Measurements from ENCODE around the gene GET4. TPM values are rescaled to one million over a fixed set of nuclear protein-coding genes. Genes with fewer than 3 reads are reported as not detected.

GET4 gene
- polyA plus RNA-seq, 1 experiment, result 21.7 TPM

- Histone ChIP-seq H3K4me3 (ENCODE audit: low read depth, low read length) (no peak overlapping the region), H3K27me3 (ENCODE audit: control insufficient read depth, insufficient read depth, low read length) (no peaks in the 10 kb centered on the region), H3K36me3 (ENCODE audit: control insufficient read depth, insufficient read depth, low read length) (peaks cover 30% of the 10 kb centered on the region)
- no peak for DNase-seq (ENCODE audit: low read depth)
- CTCF ChIA-PET, result interaction anchor here (0.9 kb wide), 1 partner anchor 13 kb away, joined by 3 read pairs; no protein-coding TSS in a partner anchor
- no peak for TF ChIP-seq CTCF (IDR thresholded peaks at IDR 0.05; ENCODE audit: insufficient read depth, low read depth, low read length)
- POLR2A ChIA-PET, result no interaction called here
These were observed 10.5 kb downstream of the GET4 start for GRCh38 chr7:886626-887487.

GRCh38 chr7:887488-887820 lies 11.1 kb downstream of the GET4 start:
- no peak for DNase-seq (ENCODE audit: low read depth)
- TF ChIP-seq CTCF (IDR thresholded peaks at IDR 0.05; ENCODE audit: insufficient read depth, low read depth, low read length), result no peak
- H3K4me3 ChIP-seq (ENCODE audit: low read depth, low read length), result no peak overlapping the region
- peaks cover 32% of the 10 kb centered on the region for H3K36me3 ChIP-seq (ENCODE audit: control insufficient read depth, insufficient read depth, low read length)
- no peaks in the 10 kb centered on the region for H3K27me3 ChIP-seq (ENCODE audit: control insufficient read depth, insufficient read depth, low read length)
- ChIA-PET CTCF (interaction anchor here (0.9 kb wide), 1 partner anchor 14 kb away, joined by 3 read pairs; no protein-coding TSS in a partner anchor), POLR2A (no interaction called here)

GRCh38 chr7:888081-889024 lies 12.0 kb downstream of the GET4 start:
- Histone ChIP-seq H3K36me3 (ENCODE audit: control insufficient read depth, insufficient read depth, low read length) (peaks cover 32% of the 10 kb centered on the region), H3K27me3 (ENCODE audit: control insufficient read depth, insufficient read depth, low read length) (no peaks in the 10 kb centered on the region), H3K4me3 (ENCODE audit: low read depth, low read length) (no peak overlapping the region)
- ChIA-PET POLR2A (interaction anchor here (0.6 kb wide), 1 partner anchor 13 kb away, joined by 3 read pairs; no protein-coding TSS in a partner anchor), CTCF (interaction anchor here (0.9 kb wide), 1 partner anchor 15 kb away, joined by 3 read pairs; no protein-coding TSS in a partner anchor)
- no peak for DNase-seq (ENCODE audit: low read depth)
- TF ChIP-seq CTCF (IDR thresholded peaks at IDR 0.05; ENCODE audit: insufficient read depth, low read depth, low read length), result no peak

GRCh38 chr7:889025-889390 lies 12.7 kb downstream of the GET4 start:
- TF ChIP-seq CTCF (IDR thresholded peaks at IDR 0.05; ENCODE audit: insufficient read depth, low read depth, low read length), result no peak
- ChIA-PET POLR2A (interaction anchor here (0.6 kb wide), 1 partner anchor 13 kb away, joined by 3 read pairs; no protein-coding TSS in a partner anchor), CTCF (no interaction called here)
- Histone ChIP-seq H3K27me3 (ENCODE audit: control insufficient read depth, insufficient read depth, low read length) (no peaks in the 10 kb centered on the region), H3K4me3 (ENCODE audit: low read depth, low read length) (no peak overlapping the region), H3K36me3 (ENCODE audit: control insufficient read depth, insufficient read depth, low read length) (peaks cover 34% of the 10 kb centered on the region)
- DNase-seq (ENCODE audit: low read depth), result no peak

GRCh38 chr7:889391-889790 lies 13.0 kb downstream of the GET4 start:
- H3K27me3 ChIP-seq (ENCODE audit: control insufficient read depth, insufficient read depth, low read length), result no peaks in the 10 kb centered on the region
- ChIA-PET POLR2A (interaction anchor here (0.6 kb wide), 1 partner anchor 12 kb away, joined by 3 read pairs; no protein-coding TSS in a partner anchor), CTCF (no interaction called here)
- peaks cover 36% of the 10 kb centered on the region for H3K36me3 ChIP-seq (ENCODE audit: control insufficient read depth, insufficient read depth, low read length)
- TF ChIP-seq CTCF (IDR thresholded peaks at IDR 0.05; ENCODE audit: insufficient read depth, low read depth, low read length), result no peak
- DNase-seq (ENCODE audit: low read depth), result no peak
- H3K4me3 ChIP-seq (ENCODE audit: low read depth, low read length), result no peak overlapping the region

All from BJ (cell line).